HG03558 (cell line): Measurements from ENCODE around the gene ASIC5.

Experiments used
- ATAC-seq: cut with Tn5 transposase; IDR thresholded peaks from one replicate; pipeline ENCODE4 v1.9.1; 2021; ENCODE audit warnings: moderate number of reproducible peaks; ENCODE audit not compliant: unreplicated experiment; ENCODE audit errors: extremely low read depth

The ASIC5 gene

DNA sequence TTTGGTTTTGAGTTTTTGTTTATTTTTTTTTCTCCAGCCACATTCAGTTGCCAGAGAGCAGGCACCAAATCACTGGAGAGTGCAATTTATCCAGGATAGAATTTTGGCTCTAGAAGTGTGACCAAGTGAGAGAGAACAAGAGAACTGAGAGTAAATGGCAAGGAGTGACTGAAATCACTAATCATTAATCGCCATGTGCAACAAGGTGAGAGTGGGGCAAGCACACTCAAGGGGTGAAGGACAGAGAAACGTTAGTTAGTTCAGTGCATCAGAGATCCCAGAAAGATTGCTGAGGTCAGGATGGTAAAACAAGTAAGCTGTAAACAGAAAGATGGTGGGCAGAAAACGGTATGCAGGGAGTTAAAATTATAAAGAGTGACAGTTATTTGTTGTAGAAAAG lies 17.8 kb upstream of the ASIC5 start:
- no peak for ATAC-seq

DNA sequence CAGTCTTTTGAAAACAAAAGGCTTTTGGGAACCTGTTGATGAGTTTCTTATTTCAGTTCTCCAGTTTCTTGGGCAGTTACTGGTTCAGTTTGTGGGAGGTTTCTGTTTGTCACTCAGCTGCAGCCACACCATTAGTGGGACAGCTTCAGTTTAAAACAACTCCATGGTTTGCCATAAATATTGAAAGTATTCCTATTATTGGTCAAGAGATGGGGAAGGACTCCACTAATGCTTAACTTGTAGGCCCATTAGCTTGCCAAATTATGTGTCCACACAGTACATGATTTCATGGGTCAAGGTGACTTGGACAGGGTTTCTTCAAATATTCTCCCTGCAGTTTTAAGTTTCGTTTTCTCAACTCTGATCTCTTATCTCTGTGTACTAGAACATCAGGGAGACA lies 15.5 kb upstream of the ASIC5 start:
- ATAC-seq: no peak

DNA sequence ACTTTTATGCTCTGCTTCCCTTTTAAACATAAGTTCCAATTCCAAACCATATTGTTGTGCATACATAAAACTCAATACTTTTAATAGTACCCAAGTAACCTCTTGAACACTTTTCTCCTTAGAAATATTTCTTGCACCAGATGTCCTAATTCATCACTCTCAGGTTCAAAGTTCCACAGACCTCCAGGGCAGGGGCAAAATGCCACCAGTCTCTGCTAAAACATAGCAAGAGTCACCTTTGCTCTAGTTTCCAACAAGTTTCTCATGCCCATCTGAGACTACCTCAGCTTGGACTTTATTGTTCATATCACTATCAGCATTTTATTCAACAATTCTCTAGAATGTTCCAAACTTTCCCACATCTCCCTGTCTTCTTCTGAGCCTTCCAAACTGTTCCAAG lies 13.7 kb upstream of the ASIC5 start:
- no peak for ATAC-seq

- no peak for ATAC-seq
Observed at GRCh38 chr4:155878611-155879010, 12.5 kb upstream of the ASIC5 start.

DNA sequence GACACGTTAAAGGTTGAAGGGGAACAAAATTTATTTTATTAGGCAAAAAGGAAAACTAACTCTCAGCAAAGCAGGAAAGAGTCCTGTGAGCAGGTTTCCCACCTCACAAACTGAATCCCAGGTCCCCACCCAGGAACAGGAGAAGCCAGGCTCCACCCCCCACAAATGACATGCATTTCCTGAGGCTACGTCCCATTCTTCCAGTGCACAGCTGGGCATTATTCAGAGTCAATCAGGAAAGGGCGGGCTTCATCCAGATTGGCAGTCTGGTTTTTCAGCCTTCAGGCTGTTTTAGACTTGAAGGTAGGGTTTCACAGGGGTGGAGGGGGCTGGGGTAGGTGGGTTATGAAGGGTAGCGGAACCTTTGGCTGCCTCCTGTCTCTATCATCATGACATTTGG lies 11.9 kb upstream of the ASIC5 start:
- ATAC-seq: no peak

GRCh38 chr4:155875878-155876277 lies 9.8 kb upstream of the ASIC5 start:
- ATAC-seq: no peak

- ATAC-seq: no peak
Observed at GRCh38 chr4:155855897-155856296, 10.2 kb downstream of the ASIC5 start.

- no peak for ATAC-seq
Observed at GRCh38 chr4:155854582-155855226, 11.4 kb downstream of the ASIC5 start.

DNA sequence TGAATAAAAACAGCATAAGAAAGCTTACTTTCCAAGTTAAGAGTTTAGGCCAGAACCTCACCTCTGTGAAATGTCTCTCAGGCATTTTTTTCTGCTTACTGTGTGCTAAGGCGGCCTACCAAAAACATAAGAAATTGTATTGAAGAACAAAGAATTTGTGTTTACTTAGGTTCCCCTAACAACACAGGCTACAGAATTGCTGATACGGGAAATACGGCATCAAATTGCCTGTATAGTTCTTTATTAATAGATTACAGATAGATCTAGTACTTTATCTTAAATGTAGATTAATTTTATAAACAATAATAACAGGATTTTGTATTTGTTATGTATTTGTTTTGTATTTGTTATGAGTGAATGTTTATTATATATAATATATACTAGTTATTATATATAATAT lies 12.9 kb downstream of the ASIC5 start:
- ATAC-seq: no peak

- no peak for ATAC-seq
Observed at GRCh38 chr4:155849042-155849441, 17.0 kb downstream of the ASIC5 start.

- ATAC-seq: no peak
Observed at GRCh38 chr4:155846929-155847328, 19.1 kb downstream of the ASIC5 start.

- no peak for ATAC-seq
Observed at GRCh38 chr4:155842080-155842479, 24.0 kb downstream of the ASIC5 start.

DNA sequence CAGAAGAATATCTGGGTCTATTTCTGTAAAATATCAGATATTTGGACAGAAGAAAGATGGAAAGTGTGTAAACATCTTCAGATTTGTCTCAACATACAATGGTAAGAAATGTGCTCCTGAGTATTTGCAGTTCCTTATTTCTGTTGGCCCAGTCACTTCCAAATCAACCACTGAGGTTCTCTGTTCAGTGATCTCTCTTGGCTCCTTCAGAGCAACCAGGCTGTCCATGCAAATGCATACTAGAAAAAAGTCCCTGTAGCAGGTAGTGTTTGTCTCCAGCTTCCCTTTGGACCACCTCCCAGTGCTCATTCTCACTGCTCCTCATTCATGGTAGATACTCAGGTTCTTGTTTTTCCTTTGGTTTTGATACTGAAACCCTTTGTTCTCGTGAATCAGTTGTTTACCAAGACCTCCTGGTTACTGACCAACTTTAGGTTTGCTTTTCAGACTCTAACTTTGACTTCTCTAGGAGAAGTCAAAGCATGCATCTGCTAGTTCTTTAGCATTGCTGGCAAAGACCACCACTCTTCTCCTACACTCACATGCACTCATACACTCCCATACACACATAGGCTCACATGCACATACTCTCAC lies 28.8 kb downstream of the ASIC5 start:
- no peak for ATAC-seq

GRCh38 chr4:155832664-155833063 lies 33.4 kb downstream of the ASIC5 start:
- ATAC-seq: no peak

DNA sequence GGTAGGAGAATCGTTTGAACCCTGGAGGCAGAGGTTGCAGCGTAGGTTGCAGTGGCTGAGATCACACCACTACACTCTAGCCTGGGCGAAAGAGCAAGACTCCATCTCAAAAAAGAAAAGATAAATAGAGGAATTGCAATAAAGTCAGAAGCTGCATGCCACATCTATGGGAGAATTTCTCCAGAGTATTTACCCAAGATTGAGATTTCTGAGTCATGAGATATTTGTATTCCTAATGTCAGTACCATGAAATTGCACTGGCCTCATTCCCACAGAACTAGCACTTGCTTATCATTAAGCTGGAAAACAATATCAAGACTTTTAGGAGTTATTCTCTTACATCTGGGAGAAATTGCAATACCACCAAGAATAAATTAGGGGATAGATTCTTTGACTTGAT lies 37.4 kb downstream of the ASIC5 start:
- ATAC-seq: no peak

- ATAC-seq: no peak
Observed at GRCh38 chr4:155822572-155822971, 43.5 kb downstream of the ASIC5 start.

GRCh38 chr4:155820887-155821518 lies 45.1 kb downstream of the ASIC5 start:
- ATAC-seq: no peak

GRCh38 chr4:155819066-155819465 lies 47.0 kb downstream of the ASIC5 start:
- no peak for ATAC-seq

- no peak for ATAC-seq
Observed at GRCh38 chr4:155818639-155819038, 47.4 kb downstream of the ASIC5 start.

- ATAC-seq: no peak
Observed at GRCh38 chr4:155811083-155811482, 55.0 kb downstream of the ASIC5 start.

GRCh38 chr4:155809835-155810234 lies 56.2 kb downstream of the ASIC5 start:
- peak; percentile 96 for ATAC-seq

DNA sequence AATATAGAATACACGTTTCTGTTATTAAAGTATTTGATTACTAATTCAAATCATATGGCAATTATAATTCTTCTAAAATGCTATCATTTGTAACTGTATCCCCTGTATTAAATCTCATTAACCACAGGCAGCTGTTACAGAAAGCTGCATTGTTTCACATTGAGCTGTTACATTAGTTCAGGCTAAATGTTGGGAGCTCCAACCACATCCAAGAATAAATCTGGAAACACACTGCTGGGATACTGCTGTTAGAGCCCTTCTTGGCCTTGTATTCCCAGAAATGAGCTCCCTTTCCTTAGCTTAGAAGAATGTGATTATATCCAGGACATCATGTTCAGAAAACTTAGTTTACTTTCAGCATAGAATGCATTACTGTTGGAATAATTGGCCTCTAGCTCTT lies 59.1 kb downstream of the ASIC5 start:
- ATAC-seq: no peak
